GM23248 (cell line): Measurements from ENCODE around the gene CD300LG.

ENCODE experiments used
- EZH2 ChIP-seq: fragments of 200-600 bp; sonication (generic); IDR thresholded peaks from 2 replicates; pipeline ENCODE4 v1.6.1; 2018; ENCODE audit warnings: antibody characterized with exemption, mild to moderate bottlenecking; ENCODE audit not compliant: insufficient read depth, poor library complexity, severe bottlenecking
- EZH2phosphoT487 ChIP-seq: fragments of 200-600 bp; sonication (generic); IDR thresholded peaks from 2 replicates; pipeline ENCODE4 v1.6.1; 2018; ENCODE audit warnings: antibody characterized with exemption, moderate library complexity, mild to moderate bottlenecking, low read depth; ENCODE audit not compliant: insufficient read depth

DNA sequence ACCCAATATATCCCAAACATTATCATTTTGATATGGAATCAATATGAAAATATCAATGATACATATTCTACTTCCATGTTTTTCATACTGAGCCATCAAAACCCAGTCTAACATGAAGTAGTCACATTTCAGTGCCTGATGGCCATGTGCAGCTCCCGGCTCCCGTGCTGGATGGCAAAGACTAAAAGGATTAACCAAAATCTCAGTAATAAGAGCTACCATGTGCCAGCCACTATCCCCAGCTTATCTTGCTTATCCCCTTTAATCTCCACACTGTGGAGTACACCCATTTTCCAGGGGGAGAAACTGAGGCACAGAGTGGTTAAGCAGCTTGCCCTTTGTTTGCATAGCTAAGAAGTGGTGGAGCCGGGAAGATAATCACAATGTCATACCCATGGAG, 9.2 kb downstream of the CD300LG start:
- no peak for TF ChIP-seq EZH2phosphoT487
- TF ChIP-seq EZH2: no peak
